Fibroblast of the conjunctiva (primary cell): ENCODE data around the gene TMEM233.
"Not testable (repeated sequence)": the region's sequence is repeated elsewhere in the genome, so short reads cannot be mapped to it uniquely, and the experiment has no call there.

Experiments used
- DNase-seq: peaks from one replicate; pipeline ENCODE4 v3.0.0-alpha.2; 2010; ENCODE audit warnings: low read depth

TMEM233 gene

DNA sequence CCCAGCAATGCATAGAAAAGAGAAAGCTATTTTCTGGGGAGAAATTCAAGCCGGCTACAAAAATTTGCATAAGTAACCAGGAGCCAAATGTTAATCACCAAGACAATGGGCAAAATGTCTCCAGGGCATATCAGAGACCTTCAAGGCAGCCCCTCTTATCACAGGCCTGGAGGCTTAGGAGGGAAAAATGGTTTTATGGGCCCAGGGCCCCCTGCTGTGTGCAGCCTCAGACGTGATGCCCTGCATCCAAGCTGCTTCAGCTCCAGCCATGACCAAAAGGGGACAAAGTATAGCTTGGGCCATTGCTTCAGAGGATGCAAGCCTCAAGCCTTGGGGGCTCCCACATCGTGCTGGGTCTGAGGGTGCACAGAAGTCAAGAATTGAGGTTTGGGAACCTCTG, 15.8 kb downstream of the TMEM233 start:
- DNase-seq: no peak

- DNase-seq: no peak
Observed at GRCh38 chr12:119613319-119613936, 19.9 kb downstream of the TMEM233 start.

GRCh38 chr12:119614705-119615104, 21.1 kb downstream of the TMEM233 start:
- no peak for DNase-seq

GRCh38 chr12:119615518-119616475, 22.2 kb downstream of the TMEM233 start:
- DNase-seq: no peak

GRCh38 chr12:119618328-119618896, 24.8 kb downstream of the TMEM233 start:
- DNase-seq: not testable (repeated sequence)

GRCh38 chr12:119620490-119620889, 26.9 kb downstream of the TMEM233 start:
- no peak for DNase-seq

GRCh38 chr12:119621878-119622277, 28.3 kb downstream of the TMEM233 start:
- no peak for DNase-seq

GRCh38 chr12:119624966-119625365, 31.4 kb downstream of the TMEM233 start:
- no peak for DNase-seq

DNA sequence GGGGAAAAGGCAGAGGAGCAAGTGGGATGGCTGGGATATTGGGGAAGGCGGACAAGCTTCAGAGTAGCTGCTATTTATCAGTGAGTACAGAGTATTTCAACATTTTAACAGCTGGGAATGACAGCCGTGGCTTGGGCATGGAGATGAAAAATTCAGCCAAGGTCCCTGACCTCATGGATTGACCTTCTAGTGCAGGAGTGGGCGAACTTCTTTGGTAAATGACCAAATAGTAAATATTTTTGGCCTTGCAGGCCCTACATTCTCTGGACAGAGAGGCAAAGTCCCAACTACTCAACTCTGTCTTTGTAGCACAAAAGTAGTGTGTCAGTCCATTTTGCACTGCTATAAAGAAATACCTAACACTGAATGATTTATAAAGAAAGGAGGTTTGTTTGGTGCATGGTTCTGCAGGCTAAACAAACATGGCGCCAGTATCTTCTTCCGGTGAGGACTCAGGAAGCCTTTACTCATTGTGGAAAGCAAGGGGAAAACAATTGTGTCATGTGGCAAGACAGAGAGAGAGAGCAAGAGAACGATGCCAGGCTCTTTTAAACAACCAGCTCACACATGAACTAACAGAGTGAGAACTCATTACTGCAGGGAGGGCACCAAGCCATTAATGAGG, 33.6 kb downstream of the TMEM233 start:
- DNase-seq: no peak

GRCh38 chr12:119627686-119628085, 34.1 kb downstream of the TMEM233 start:
- DNase-seq: no peak

DNA sequence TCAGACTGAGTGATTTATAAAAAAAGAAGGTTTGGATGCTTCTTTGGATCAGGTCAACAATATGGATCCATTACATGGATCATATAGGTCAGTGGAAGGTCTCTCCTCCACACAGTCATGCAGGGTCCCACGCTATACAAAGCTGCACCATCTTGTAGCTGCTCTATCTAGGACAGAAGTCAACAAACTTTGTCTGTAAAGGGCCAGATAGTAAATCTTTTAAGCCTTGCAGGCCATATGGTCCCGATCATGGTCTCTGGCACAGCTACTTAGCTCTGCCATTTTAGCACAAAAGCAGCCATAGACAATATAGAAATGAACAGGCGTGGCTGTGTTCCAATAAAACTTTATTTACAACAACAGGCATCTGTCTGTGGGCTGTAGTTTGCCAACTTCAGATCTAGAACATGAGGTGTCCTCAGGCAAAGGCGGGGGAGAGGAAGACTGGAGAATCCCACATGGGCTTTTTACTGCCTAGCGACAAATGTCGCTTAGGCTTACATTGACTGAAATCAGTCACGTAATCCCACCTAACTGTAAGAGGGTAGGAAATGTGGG, 36.7 kb downstream of the TMEM233 start:
- DNase-seq: no peak

GRCh38 chr12:119630962-119631550, 37.5 kb downstream of the TMEM233 start:
- DNase-seq: no peak

DNA sequence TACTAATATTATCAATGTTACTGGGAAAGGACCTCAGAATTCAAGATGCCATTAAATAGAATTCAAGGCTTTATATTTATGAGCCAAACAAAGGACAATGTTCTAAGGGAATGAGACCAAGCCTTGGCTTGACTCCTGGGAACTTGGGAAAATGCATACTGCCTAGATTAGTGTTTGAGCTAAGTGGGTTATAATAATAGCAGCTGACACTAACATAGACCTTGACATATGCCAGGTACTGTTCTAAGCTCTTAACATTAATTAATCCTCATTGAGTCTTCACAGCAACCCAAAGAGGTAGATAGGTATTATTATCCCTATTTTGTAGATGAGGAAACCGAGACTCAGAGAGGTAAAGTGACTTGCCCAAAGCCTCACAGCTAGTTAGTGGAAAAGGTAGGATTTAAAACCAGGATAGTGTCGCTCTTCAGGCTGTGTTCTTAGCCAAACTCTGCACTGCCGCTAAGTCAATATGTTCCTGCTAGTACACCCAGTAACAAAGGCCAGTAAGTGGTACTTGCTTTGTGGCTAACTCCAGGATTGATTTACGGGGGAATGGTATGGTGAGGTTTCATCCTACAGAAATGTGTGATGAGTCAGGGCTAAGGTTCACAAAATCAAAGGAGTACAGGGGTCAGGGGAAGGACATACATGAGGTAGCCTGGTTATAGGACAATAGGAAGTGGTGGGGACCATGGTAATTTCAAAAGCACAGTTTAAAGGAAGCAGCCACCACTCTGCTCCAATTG, 38.5 kb downstream of the TMEM233 start:
- no peak for DNase-seq

DNA sequence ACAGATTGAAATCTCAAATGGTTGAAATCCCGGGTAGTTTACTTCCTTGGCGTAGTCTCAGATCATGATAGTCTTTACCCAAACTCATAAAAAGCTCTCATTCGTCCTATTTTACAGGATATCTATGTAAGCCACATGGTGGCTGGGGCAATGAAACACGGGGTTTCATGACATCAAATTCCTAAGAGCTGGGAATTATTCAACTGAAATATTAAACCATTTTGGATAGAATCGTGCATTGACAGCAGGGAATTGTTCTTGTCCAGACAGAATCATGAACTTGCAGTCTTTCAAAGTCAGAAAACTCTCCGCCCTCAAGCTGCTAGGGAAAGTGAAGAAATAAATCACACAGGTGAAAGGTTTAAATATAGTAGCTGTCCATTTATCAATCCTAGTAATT, 41.2 kb downstream of the TMEM233 start:
- no peak for DNase-seq

DNA sequence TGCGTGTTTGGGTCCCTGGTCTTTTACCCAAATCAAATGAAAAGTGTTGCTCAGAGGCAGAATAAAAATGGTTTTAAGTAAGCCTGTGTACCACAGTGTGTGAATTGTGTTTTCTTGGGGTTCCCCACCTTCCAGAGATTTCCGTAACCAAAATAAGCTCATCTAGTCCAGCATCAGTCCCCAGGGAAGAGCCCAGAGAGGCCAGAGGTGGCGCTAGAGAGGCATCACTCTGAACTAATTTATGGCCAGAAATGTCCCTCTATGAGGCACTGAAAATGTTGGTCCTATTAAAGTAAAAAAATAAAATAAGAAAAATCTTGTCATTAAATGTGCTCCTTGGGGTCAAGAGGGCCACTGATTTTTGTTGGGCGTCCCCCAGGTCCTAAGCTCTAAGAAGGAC, 49.4 kb downstream of the TMEM233 start:
- no peak for DNase-seq

GRCh38 chr12:119644930-119645329, 51.4 kb downstream of the TMEM233 start:
- DNase-seq: no peak

DNA sequence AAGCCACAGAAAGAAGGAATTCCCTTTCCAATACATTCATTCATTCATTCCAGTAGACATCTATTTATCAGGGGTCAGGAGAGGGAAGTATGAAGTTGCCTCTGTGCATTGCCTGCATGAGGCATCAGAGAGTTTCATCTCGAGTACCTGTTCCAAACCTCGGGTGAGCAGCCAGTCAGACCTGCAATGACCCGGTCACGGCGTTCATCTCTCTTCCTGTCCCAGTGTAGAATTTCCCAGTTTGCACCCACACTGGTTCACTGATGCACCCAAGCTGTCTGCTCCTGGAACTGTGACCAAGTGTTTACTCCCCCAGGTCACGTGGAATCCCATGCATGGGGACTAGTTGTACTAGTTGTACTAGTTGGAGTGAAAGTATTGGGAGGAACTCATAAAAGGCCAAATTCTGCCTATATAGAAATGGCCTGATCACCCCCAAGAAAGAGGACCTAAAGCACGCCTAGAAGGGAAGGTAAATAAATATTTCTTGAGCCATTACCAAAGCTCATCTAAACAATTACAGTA, 52.0 kb downstream of the TMEM233 start:
- no peak for DNase-seq

GRCh38 chr12:119649202-119649808, 55.7 kb downstream of the TMEM233 start:
- no peak for DNase-seq

GRCh38 chr12:119652665-119653064, 59.1 kb downstream of the TMEM233 start:
- no peak for DNase-seq

- not testable (repeated sequence) for DNase-seq
Observed at GRCh38 chr12:119657001-119657400, 63.4 kb downstream of the TMEM233 start.
